Natural killer cell (primary cell): ENCODE data around the gene PPP2R2D. TPM values are rescaled to one million over a fixed set of nuclear protein-coding genes. Genes with fewer than 3 reads are reported as not detected.

Experiments
- ATAC-seq, 3 donors: fragments of 150-1000 bp in 2 of 3; fragments of 200-7000 bp in 1 of 3; cut with Tn5 transposase; 1 replicate in 1 of 3; 2 replicates in 2 of 3; pipeline ENCODE4 v1.10.0; 2021; ENCODE audit warnings: mild to moderate bottlenecking in 2 of 3, moderate library complexity in 2 of 3
- DNase-seq, 2 donors: peaks; one replicate each; pipeline versions ENCODE4 v3.0.0 to v3.0.0-alpha.2; 2013 to 2021; ENCODE audit warnings: mixed read lengths in 1 of 2
- H3K27ac ChIP-seq: one replicate; pipeline ENCODE4 v1.5.1; 2013; ENCODE audit warnings: mild to moderate bottlenecking, low read length
- H3K27me3 ChIP-seq: one replicate; pipeline ENCODE4 v1.6.1; 2013; ENCODE audit warnings: low read length; ENCODE audit not compliant: control insufficient read depth, insufficient read depth
- H3K36me3 ChIP-seq: one replicate; pipeline ENCODE4 v1.6.1; 2013; ENCODE audit warnings: low read length; ENCODE audit not compliant: control insufficient read depth, insufficient read depth
- H3K4me1 ChIP-seq: one replicate; pipeline ENCODE4 v1.6.1; 2013; ENCODE audit warnings: low read length; ENCODE audit not compliant: control insufficient read depth, insufficient read depth
- H3K4me3 ChIP-seq: one replicate; pipeline ENCODE4 v1.5.1; 2013; ENCODE audit warnings: low read length
- H3K9me3 ChIP-seq: one replicate; pipeline ENCODE4 v1.6.1; 2013; ENCODE audit warnings: low read length; ENCODE audit not compliant: control insufficient read depth, insufficient read depth
- H3K27ac Mint-ChIP-seq, 2 donors: one replicate each; pipeline ENCODE4 v1.8.0; 2022; ENCODE audit warnings: mild to moderate bottlenecking in 2 of 2, mixed read lengths in 2 of 2, moderate library complexity in 1 of 2
- H3K27me3 Mint-ChIP-seq, 2 donors: one replicate each; pipeline ENCODE4 v1.8.0; 2022; ENCODE audit warnings: low read depth in 2 of 2, mixed read lengths in 2 of 2
- H3K36me3 Mint-ChIP-seq: one replicate; pipeline ENCODE4 v1.8.0; 2022; ENCODE audit warnings: mixed read lengths
- H3K4me1 Mint-ChIP-seq, 2 donors: one replicate each; pipeline ENCODE4 v1.8.0; 2022; ENCODE audit warnings: mixed read lengths in 2 of 2
- H3K4me3 Mint-ChIP-seq: one replicate; pipeline ENCODE4 v1.8.0; 2022; ENCODE audit warnings: mild to moderate bottlenecking, moderate library complexity, mixed read lengths
- H3K9me3 Mint-ChIP-seq, 2 donors: one replicate each; pipeline ENCODE4 v1.8.0; 2022; ENCODE audit warnings: mixed read lengths in 2 of 2
- CTCF ChIP-seq: fragments of 200-600 bp; IDR thresholded peaks from one replicate; pipeline ENCODE4 v1.8.0; 2022; ENCODE audit warnings: antibody characterized with exemption
- WGBS: methylation state at CpG from one replicate; pipeline ENCODE4 v1.1.7; 2013; ENCODE audit warnings: missing lambda C conversion rate; ENCODE audit not compliant: insufficient coverage; 5-methylcytosine and 5-hydroxymethylcytosine counted together
- intact Hi-C: fragments of 100-400 bp; cut with micrococcal nuclease; formaldehyde crosslinking; loops from one replicate; pipeline ENCODE4 v1.14.2; 2022
- total RNA-seq, 4 donors: library from RNA; stranded (reverse); fragments of 120-200 nt in 1 of 4; gene quantifications; one replicate each; pipeline versions ENCODE4 v1.2.3 to v1.2.4, GENCODE V29; 2013 to 2022

PPP2R2D gene
- total RNA-seq, 3 donors from 2014 or later (not counting 1 experiment from before 2014, with no cell fraction given) = 28.6 to 39.8 (median 35.8) TPM

GRCh38 chr10:131905603-131906268 is 4.9 kb downstream of the PPP2R2D start:
- Mint-ChIP-seq H3K27ac (peak overlapping the region; percentile 82 to 83), H3K4me1 (peaks cover 53 to 58% of the 10 kb centered on the region in 2 donors), H3K9me3 (no peaks in the 10 kb centered on the region), H3K27me3 (no peaks in the 10 kb centered on the region), H3K36me3 (no peaks in the 10 kb centered on the region), H3K4me3 (no peak overlapping the region)
- WGBS = 95% methylated on average over 17 of the region's 17 CpGs
- intact Hi-C loops = no loop called here
- Histone ChIP-seq H3K4me3 (no peak overlapping the region), H3K27me3 (no peaks in the 10 kb centered on the region), H3K9me3 (no peaks in the 10 kb centered on the region), H3K27ac (peak overlapping the region; percentile 67), H3K4me1 (peaks cover 40% of the 10 kb centered on the region), H3K36me3 (peaks cover 11% of the 10 kb centered on the region)
- no peak for TF ChIP-seq CTCF
- no peak for DNase-seq
- no peak for ATAC-seq

- 100% methylated on average over 1 of the region's 1 CpG for WGBS
- peak overlapping the region in 1 of 2 donors; percentile 27 for H3K27ac Mint-ChIP-seq
- no peak overlapping the region for H3K4me3 Mint-ChIP-seq
- no peak overlapping the region for H3K4me3 ChIP-seq
- ATAC-seq (no peak), DNase-seq (no peak)
- peaks cover 40% of the 10 kb centered on the region for H3K4me1 ChIP-seq
- no peak for TF ChIP-seq CTCF
- H3K36me3 ChIP-seq = peaks cover 11% of the 10 kb centered on the region
- intact Hi-C loops = no loop called here
- H3K9me3 Mint-ChIP-seq = no peaks in the 10 kb centered on the region
- no peak overlapping the region for H3K27ac ChIP-seq
- no peaks in the 10 kb centered on the region for H3K27me3 Mint-ChIP-seq
- H3K36me3 Mint-ChIP-seq = no peaks in the 10 kb centered on the region
- H3K9me3 ChIP-seq = no peaks in the 10 kb centered on the region
- no peaks in the 10 kb centered on the region for H3K27me3 ChIP-seq
- peaks cover 53 to 59% of the 10 kb centered on the region in 2 donors for H3K4me1 Mint-ChIP-seq
Measured at GRCh38 chr10:131906269-131906639, 5.4 kb downstream of the PPP2R2D start.

DNA sequence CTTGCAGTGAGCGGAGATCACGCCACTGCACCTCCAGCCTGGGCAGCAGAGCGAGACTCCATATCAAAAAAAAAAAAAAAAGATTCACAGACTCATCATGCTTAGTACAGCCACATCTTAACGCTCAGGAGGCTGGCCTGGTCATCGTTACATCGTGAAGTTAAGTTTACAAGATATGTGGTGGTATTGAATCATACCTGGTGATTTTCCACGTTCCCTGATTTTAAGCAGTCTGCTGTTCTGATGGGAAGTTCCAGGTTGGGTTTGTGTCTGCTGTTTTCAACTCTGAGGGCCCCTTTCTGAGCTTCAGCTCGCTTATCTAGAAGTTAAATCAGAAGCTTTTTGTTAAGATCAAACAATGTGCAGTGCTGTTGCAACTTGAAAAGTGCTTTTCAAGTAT is 6.9 kb downstream of the PPP2R2D start:
- no peak for ATAC-seq
- Histone ChIP-seq H3K4me1 (peaks cover 28% of the 10 kb centered on the region), H3K9me3 (no peaks in the 10 kb centered on the region), H3K27ac (no peak overlapping the region), H3K36me3 (peaks cover 13% of the 10 kb centered on the region), H3K4me3 (no peak overlapping the region), H3K27me3 (no peaks in the 10 kb centered on the region)
- H3K27ac Mint-ChIP-seq = peak overlapping the region in 1 of 2 donors; percentile 61
- H3K4me1 Mint-ChIP-seq = peaks cover 46 to 58% of the 10 kb centered on the region in 2 donors
- peak in 1 of 2 donors; percentile 68 for DNase-seq
- no peak for TF ChIP-seq CTCF
- 90% methylated on average over 8 of the region's 8 CpGs for WGBS
- no peaks in the 10 kb centered on the region for H3K36me3 Mint-ChIP-seq
- no peaks in the 10 kb centered on the region for H3K9me3 Mint-ChIP-seq
- H3K27me3 Mint-ChIP-seq = no peaks in the 10 kb centered on the region
- no peak overlapping the region for H3K4me3 Mint-ChIP-seq
- intact Hi-C loops = no loop called here

DNA sequence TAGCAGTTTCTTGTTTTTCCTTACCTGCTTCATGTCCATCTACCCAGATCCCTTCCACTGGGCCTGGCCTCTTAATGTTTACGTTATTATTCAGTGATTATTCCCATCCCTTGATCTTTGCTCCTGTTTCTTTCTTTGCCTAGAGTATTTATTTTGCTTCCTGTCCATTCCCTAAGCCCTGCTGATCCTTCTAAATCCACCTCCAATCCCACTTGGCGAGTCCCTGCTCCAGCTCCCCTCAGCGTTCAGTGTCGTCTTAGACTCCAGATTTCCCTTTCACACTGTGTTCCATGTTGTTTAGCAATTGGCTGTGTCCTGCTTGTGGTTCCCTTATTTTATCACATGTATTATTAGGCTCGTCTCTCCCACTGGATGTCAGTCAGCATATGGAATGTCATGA is 7.3 kb downstream of the PPP2R2D start:
- H3K27ac ChIP-seq = no peak overlapping the region
- intact Hi-C loops = no loop called here

More for the DNA sequence above, 7.3 kb downstream of the PPP2R2D start:
- Mint-ChIP-seq H3K27ac (peak overlapping the region in 1 of 2 donors; percentile 61), H3K27me3 (no peaks in the 10 kb centered on the region), H3K4me3 (no peak overlapping the region), H3K36me3 (no peaks in the 10 kb centered on the region), H3K9me3 (no peaks in the 10 kb centered on the region), H3K4me1 (peaks cover 47 to 57% of the 10 kb centered on the region in 2 donors)
- ATAC-seq = no peak
- no peak for TF ChIP-seq CTCF
- Histone ChIP-seq H3K9me3 (no peaks in the 10 kb centered on the region), H3K27me3 (no peaks in the 10 kb centered on the region), H3K4me1 (peaks cover 24% of the 10 kb centered on the region), H3K36me3 (peaks cover 13% of the 10 kb centered on the region), H3K4me3 (no peak overlapping the region)
- WGBS = 96% methylated on average over 5 of the region's 5 CpGs
- no peak for DNase-seq
